ENCODE results near the gene UBTD1. TPM values are rescaled to one million over a fixed set of nuclear protein-coding genes. Genes with fewer than 3 reads are reported as not detected.
A peak's percentile ranks its signal among the peaks of the same experiment; 100 is the strongest.
"Not testable (repeated sequence)": the region's sequence is repeated elsewhere in the genome, so short reads cannot be mapped to it uniquely, and the experiment has no call there.

The UBTD1 gene
- total RNA-seq, 1 donor from 2014 or later, result 1.7 TPM

DNA sequence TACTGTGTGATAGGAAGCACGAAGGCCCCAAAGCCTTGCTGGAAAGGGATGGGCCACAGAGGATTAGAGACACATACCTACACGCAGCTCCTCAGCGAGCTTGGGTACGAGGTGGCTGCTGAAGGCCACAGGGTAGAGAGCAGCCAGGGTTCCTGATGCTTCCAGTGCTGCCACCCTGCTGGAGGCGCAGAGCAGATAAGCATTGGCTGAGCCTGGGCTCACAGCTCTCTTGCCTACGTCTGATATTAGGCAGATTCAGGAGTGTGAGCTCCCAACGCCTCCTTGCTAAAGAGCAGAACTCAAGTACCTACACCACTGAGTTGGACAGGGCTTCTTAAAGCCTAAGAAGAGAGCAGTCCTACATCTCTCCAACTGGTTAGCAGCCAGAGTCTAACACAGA, 32.7 kb upstream of the UBTD1 start:
- H3K27ac Mint-ChIP-seq, result no peak overlapping the region
- no peaks in the 10 kb centered on the region for H3K9me3 Mint-ChIP-seq
- no peak for DNase-seq (ENCODE audit: low spot score)
- H3K4me1 Mint-ChIP-seq (ENCODE audit: low read depth), result no peaks in the 10 kb centered on the region
- intact Hi-C loops (cut with micrococcal nuclease), result no loop called here
- H3K36me3 Mint-ChIP-seq (ENCODE audit: low read depth), result peaks cover 37% of the 10 kb centered on the region
- no peak overlapping the region for H3K4me3 Mint-ChIP-seq
- no peaks in the 10 kb centered on the region for H3K27me3 Mint-ChIP-seq (ENCODE audit: insufficient read depth)

- no peak for DNase-seq (ENCODE audit: low spot score)
- Mint-ChIP-seq H3K4me3 (no peak overlapping the region), H3K27me3 (ENCODE audit: insufficient read depth) (no peaks in the 10 kb centered on the region), H3K27ac (no peak overlapping the region), H3K9me3 (no peaks in the 10 kb centered on the region), H3K36me3 (ENCODE audit: low read depth) (peaks cover 38% of the 10 kb centered on the region), H3K4me1 (ENCODE audit: low read depth) (no peaks in the 10 kb centered on the region)
- intact Hi-C loops (cut with micrococcal nuclease), result no loop called here
Observed at GRCh38 chr10:97466755-97467154, 32.0 kb upstream of the UBTD1 start.

DNA sequence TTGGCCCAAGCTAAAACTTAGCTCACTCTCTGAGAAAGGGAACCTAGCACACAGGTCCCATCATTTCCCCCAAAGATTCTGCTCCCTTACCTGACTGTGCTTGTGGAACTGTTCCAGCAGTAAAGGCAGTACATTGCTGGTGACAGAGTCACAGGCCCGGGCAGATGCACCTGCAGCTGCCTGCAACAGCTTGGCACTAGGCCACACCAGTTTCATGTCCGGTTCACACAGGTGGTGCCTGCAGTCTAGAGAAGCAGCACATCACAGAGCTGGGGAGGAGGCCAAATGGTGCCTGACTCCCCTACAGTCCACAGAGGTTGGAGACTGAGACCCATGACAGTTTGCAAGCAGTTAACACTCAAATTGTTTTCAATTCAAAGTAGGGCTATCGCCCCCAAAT, 30.6 kb upstream of the UBTD1 start:
- Mint-ChIP-seq H3K4me1 (ENCODE audit: low read depth) (no peaks in the 10 kb centered on the region), H3K27ac (no peak overlapping the region), H3K36me3 (ENCODE audit: low read depth) (peaks cover 36% of the 10 kb centered on the region), H3K4me3 (no peak overlapping the region), H3K27me3 (ENCODE audit: insufficient read depth) (no peaks in the 10 kb centered on the region), H3K9me3 (no peaks in the 10 kb centered on the region)
- intact Hi-C loops (cut with micrococcal nuclease), result no loop called here
- no peak for DNase-seq (ENCODE audit: low spot score)

GRCh38 chr10:97468781-97469180, 29.9 kb upstream of the UBTD1 start:
- H3K36me3 Mint-ChIP-seq (ENCODE audit: low read depth), result peaks cover 38% of the 10 kb centered on the region
- H3K4me1 Mint-ChIP-seq (ENCODE audit: low read depth); H3K4me3 Mint-ChIP-seq; H3K9me3 Mint-ChIP-seq; H3K27me3 Mint-ChIP-seq (ENCODE audit: insufficient read depth); H3K27ac Mint-ChIP-seq; intact Hi-C loops (cut with micrococcal nuclease); DNase-seq (ENCODE audit: low spot score): not testable (repeated sequence)

GRCh38 chr10:97474918-97475317, 23.8 kb upstream of the UBTD1 start:
- Mint-ChIP-seq H3K36me3 (ENCODE audit: low read depth) (peaks cover 52% of the 10 kb centered on the region), H3K27me3 (ENCODE audit: insufficient read depth) (no peaks in the 10 kb centered on the region), H3K9me3 (no peaks in the 10 kb centered on the region), H3K4me3 (no peak overlapping the region), H3K27ac (no peak overlapping the region), H3K4me1 (ENCODE audit: low read depth) (peaks cover 6% of the 10 kb centered on the region)
- no peak for DNase-seq (ENCODE audit: low spot score)
- intact Hi-C loops (cut with micrococcal nuclease), result no loop called here

GRCh38 chr10:97475936-97476594, 22.7 kb upstream of the UBTD1 start:
- intact Hi-C loops (cut with micrococcal nuclease), result no loop called here
- Mint-ChIP-seq H3K4me3 (no peak overlapping the region), H3K27me3 (ENCODE audit: insufficient read depth) (peaks cover 2% of the 10 kb centered on the region), H3K27ac (no peak overlapping the region), H3K9me3 (no peaks in the 10 kb centered on the region), H3K36me3 (ENCODE audit: low read depth) (peaks cover 55% of the 10 kb centered on the region), H3K4me1 (ENCODE audit: low read depth) (peaks cover 6% of the 10 kb centered on the region)
- no peak for DNase-seq (ENCODE audit: low spot score)

- H3K36me3 Mint-ChIP-seq (ENCODE audit: low read depth), result peaks cover 46% of the 10 kb centered on the region
- DNase-seq (ENCODE audit: low spot score); H3K27ac Mint-ChIP-seq; H3K4me1 Mint-ChIP-seq (ENCODE audit: low read depth); H3K27me3 Mint-ChIP-seq (ENCODE audit: insufficient read depth); H3K9me3 Mint-ChIP-seq; intact Hi-C loops (cut with micrococcal nuclease); H3K4me3 Mint-ChIP-seq: not testable (repeated sequence)
Observed at GRCh38 chr10:97479410-97479809, 19.3 kb upstream of the UBTD1 start.

GRCh38 chr10:97479939-97480338, 18.8 kb upstream of the UBTD1 start:
- Mint-ChIP-seq H3K27me3 (ENCODE audit: insufficient read depth) (peaks cover 2% of the 10 kb centered on the region), H3K4me1 (ENCODE audit: low read depth) (peaks cover 6% of the 10 kb centered on the region), H3K4me3 (no peak overlapping the region), H3K36me3 (ENCODE audit: low read depth) (peaks cover 44% of the 10 kb centered on the region), H3K9me3 (no peaks in the 10 kb centered on the region), H3K27ac (no peak overlapping the region)
- intact Hi-C loops (cut with micrococcal nuclease), result no loop called here
- DNase-seq (ENCODE audit: low spot score), result no peak

- Mint-ChIP-seq H3K27me3 (ENCODE audit: insufficient read depth) (peaks cover 2% of the 10 kb centered on the region), H3K27ac (no peak overlapping the region), H3K36me3 (ENCODE audit: low read depth) (peaks cover 42% of the 10 kb centered on the region), H3K4me3 (no peak overlapping the region), H3K4me1 (ENCODE audit: low read depth) (peaks cover 2% of the 10 kb centered on the region), H3K9me3 (no peaks in the 10 kb centered on the region)
- DNase-seq (ENCODE audit: low spot score), result no peak
- intact Hi-C loops (cut with micrococcal nuclease), result no loop called here
Observed at GRCh38 chr10:97481071-97481470, 17.7 kb upstream of the UBTD1 start.

- H3K4me1 Mint-ChIP-seq (ENCODE audit: low read depth), result no peaks in the 10 kb centered on the region
- peaks cover 38% of the 10 kb centered on the region for H3K36me3 Mint-ChIP-seq (ENCODE audit: low read depth)
- no peak overlapping the region for H3K27ac Mint-ChIP-seq
- DNase-seq (ENCODE audit: low spot score), result no peak
- H3K27me3 Mint-ChIP-seq (ENCODE audit: insufficient read depth), result peaks cover 2% of the 10 kb centered on the region
- no peak overlapping the region for H3K4me3 Mint-ChIP-seq
- H3K9me3 Mint-ChIP-seq, result no peaks in the 10 kb centered on the region
- intact Hi-C loops (cut with micrococcal nuclease), result no loop called here
Observed at GRCh38 chr10:97482381-97482780, 16.3 kb upstream of the UBTD1 start.

DNA sequence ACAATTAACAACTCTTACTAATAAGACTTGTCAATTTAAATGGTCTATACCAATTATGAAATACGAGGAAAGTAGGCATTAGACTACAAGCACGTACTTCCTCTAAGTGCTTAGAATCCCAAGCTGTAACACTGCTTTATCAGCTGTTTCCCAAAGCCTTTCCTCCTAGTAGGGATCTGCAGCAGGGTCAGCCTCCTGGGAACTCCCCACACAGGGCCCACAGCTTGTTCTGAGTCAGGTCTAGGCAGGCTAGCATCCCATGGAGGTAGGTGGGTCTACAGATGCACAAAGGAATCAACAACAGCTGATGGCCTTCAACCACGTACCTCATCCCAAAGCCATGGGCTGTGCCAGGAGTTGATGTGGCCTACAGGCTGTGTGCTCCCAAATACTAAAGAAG, 15.2 kb upstream of the UBTD1 start:
- no peaks in the 10 kb centered on the region for H3K4me1 Mint-ChIP-seq (ENCODE audit: low read depth)
- intact Hi-C loops (cut with micrococcal nuclease), result no loop called here
- H3K36me3 Mint-ChIP-seq (ENCODE audit: low read depth), result peaks cover 32% of the 10 kb centered on the region
- no peak for DNase-seq (ENCODE audit: low spot score)
- no peaks in the 10 kb centered on the region for H3K9me3 Mint-ChIP-seq
- H3K27me3 Mint-ChIP-seq (ENCODE audit: insufficient read depth), result peaks cover 2% of the 10 kb centered on the region
- H3K27ac Mint-ChIP-seq, result no peak overlapping the region
- H3K4me3 Mint-ChIP-seq, result no peak overlapping the region

DNA sequence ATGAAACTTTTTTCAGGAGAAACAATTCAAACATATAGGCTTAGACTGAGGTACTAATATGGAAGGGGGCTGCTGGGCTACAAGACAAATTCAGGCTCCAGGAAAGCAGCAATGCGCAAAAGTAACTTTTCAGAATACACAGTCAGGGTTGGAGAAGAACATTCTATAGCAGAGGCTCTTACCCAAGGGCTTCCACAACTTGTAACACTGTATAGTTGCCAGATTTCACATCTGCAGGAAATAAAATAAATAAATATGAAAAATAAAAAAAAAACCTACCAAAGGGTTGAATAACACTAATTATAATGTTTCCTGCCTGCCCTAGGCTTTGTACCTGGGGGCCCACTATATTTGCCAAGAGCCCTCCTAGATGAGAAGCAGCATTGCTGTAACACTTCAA, 14.8 kb upstream of the UBTD1 start:
- no peak overlapping the region for H3K27ac Mint-ChIP-seq
- no peak overlapping the region for H3K4me3 Mint-ChIP-seq
- no peaks in the 10 kb centered on the region for H3K9me3 Mint-ChIP-seq
- DNase-seq (ENCODE audit: low spot score), result no peak
- H3K4me1 Mint-ChIP-seq (ENCODE audit: low read depth), result no peaks in the 10 kb centered on the region
- intact Hi-C loops (cut with micrococcal nuclease), result no loop called here
- peaks cover 2% of the 10 kb centered on the region for H3K27me3 Mint-ChIP-seq (ENCODE audit: insufficient read depth)
- peaks cover 32% of the 10 kb centered on the region for H3K36me3 Mint-ChIP-seq (ENCODE audit: low read depth)

DNA sequence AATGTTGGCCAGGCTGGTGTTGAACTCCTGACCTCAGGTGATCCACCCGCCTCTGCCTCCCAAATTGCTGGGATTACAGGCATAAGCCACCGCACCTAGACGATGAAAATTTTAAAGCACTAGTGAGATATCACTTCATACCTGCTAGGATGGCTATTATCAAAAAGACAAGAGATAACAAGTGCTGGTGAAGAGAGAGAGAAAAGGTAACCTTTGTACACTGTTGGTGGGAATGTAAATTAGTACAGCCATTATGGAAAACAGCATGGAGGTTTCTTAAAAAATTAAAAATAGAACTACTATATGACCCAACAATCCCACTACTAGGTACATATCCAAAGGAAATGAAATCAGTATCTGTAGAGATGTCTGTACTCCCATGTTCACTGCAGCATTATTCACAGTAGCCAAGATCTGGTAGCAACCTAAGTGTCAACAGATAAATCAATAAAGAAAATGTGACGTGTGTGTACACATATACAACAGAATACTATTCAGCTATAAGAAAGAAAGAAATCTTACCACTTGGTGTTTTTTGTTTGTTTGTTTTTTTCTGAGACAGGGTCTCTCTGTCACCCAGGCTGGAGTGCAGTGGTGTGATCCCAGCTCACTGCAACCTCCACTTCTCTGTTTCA, 13.0 kb upstream of the UBTD1 start:
- H3K9me3 Mint-ChIP-seq, result no peaks in the 10 kb centered on the region
- peaks cover 18% of the 10 kb centered on the region for H3K36me3 Mint-ChIP-seq (ENCODE audit: low read depth)
- H3K4me3 Mint-ChIP-seq, result no peak overlapping the region
- H3K4me1 Mint-ChIP-seq (ENCODE audit: low read depth), result peaks cover 11% of the 10 kb centered on the region
- DNase-seq (ENCODE audit: low spot score), result no peak
- no peak overlapping the region for H3K27ac Mint-ChIP-seq
- intact Hi-C loops (cut with micrococcal nuclease), result no loop called here
- H3K27me3 Mint-ChIP-seq (ENCODE audit: insufficient read depth), result no peaks in the 10 kb centered on the region

- intact Hi-C loops (cut with micrococcal nuclease), result no loop called here
- Mint-ChIP-seq H3K4me1 (ENCODE audit: low read depth) (peaks cover 30% of the 10 kb centered on the region), H3K27me3 (ENCODE audit: insufficient read depth) (no peaks in the 10 kb centered on the region), H3K4me3 (no peak overlapping the region), H3K36me3 (ENCODE audit: low read depth) (peaks cover 19% of the 10 kb centered on the region), H3K9me3 (no peaks in the 10 kb centered on the region), H3K27ac (peak overlapping the region; percentile 74)
- no peak for DNase-seq (ENCODE audit: low spot score)
Observed at GRCh38 chr10:97490592-97490991, 8.1 kb upstream of the UBTD1 start.

Data from activated T-helper 1 cell treated with anti-CD3 and anti-CD28 coated beads, Interleukin-12 subunit alpha, Interleukin-12 subunit beta, Interleukin-2, Interleukin-4 antibody, amounts not matched to agents 30 ng/mL and 10 ng/mL and 1 ng/mL, durations not matched to agents 14 hours and 24 hours and 36 hours (primary cell).